Vagina (tissue), 2 donors: Measurements from ENCODE around the gene RNF141.

Source experiments
- CTCF ChIP-seq, 3 experiments: fragments of 450-650 bp in 2 of 3; fragments of 200-600 bp in 1 of 3; sonication (generic) in 1 of 3; IDR thresholded peaks; one replicate each; pipeline ENCODE4 v1.5.1; 2017 to 2019; ENCODE audit warnings: antibody characterized with exemption in 3 of 3, mild to moderate bottlenecking in 2 of 3, moderate library complexity in 2 of 3
- POLR2A ChIP-seq, 2 donors: fragments of 450-650 bp; IDR thresholded peaks; one replicate each; pipeline ENCODE4 v1.6.1; 2017; ENCODE audit warnings: antibody characterized with exemption in 2 of 2, mild to moderate bottlenecking in 2 of 2, moderate library complexity in 2 of 2
- POLR2AphosphoS5 ChIP-seq, 2 donors: sonication (generic); formaldehyde crosslinking; IDR thresholded peaks; one replicate each; pipeline ENCODE4 v1.9.0; 2017; ENCODE audit warnings: antibody characterized with exemption in 2 of 2, mild to moderate bottlenecking in 2 of 2, low read depth in 1 of 2; ENCODE audit not compliant: insufficient read depth in 1 of 2

DNA sequence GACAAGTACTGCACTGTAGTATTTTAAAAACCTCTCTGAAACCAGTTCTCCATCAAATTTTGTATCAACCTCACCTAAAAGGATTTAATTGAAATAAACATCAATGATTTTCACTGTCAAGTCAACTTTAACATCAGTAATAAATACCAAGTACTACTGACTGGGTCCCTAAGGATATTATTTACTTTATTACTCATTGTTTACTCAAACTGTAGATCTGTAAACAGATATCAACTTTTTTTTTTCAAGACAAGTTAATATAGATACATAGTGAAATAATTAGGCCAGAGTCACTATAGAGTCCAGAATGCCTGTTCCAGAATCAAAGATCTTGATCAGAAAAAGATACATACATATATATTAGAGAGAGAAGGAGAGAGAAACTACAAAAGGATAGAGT is 1.6 kb downstream of the RNF141 start:
- TF ChIP-seq CTCF (IDR thresholded peaks at IDR 0.05) (no peak), POLR2A (IDR thresholded peaks at IDR 0.05) (no peak), POLR2AphosphoS5 (IDR thresholded peaks at IDR 0.05; ENCODE audit: insufficient read depth in 1 of 2, low read depth in 1 of 2) (no peak)
